ENCODE measurements around the gene ATP8B3. TPM values are rescaled to one million over a fixed set of nuclear protein-coding genes. Genes with fewer than 3 reads are reported as not detected.

ATP8B3 gene
- total and polyA plus RNA-seq, 9 of the 15 experiments (the other 6 are each of a cell fraction or from before 2014, with no cell fraction given) = 1.2 to 12.3 (median 3.8) TPM

- TF ChIP-seq, protein P1, sequence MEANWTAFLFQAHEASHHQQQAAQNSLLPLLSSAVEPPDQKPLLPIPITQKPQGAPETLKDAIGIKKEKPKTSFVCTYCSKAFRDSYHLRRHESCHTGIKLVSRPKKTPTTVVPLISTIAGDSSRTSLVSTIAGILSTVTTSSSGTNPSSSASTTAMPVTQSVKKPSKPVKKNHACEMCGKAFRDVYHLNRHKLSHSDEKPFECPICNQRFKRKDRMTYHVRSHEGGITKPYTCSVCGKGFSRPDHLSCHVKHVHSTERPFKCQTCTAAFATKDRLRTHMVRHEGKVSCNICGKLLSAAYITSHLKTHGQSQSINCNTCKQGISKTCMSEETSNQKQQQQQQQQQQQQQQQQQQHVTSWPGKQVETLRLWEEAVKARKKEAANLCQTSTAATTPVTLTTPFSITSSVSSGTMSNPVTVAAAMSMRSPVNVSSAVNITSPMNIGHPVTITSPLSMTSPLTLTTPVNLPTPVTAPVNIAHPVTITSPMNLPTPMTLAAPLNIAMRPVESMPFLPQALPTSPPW (CRISPR knock-in tag; IDR thresholded peaks at IDR 0.05) = peak; percentile 29; the same call in 1 of the 2 replicates
- TF ChIP-seq CCNT2 (IDR thresholded peaks at IDR 0.05; ENCODE audit: borderline replicate concordance, extremely low read depth, insufficient read length, low read depth, low read length) (peak; percentile 42), KLF6 (CRISPR knock-in tag; IDR thresholded peaks at IDR 0.05; ENCODE audit: borderline replicate concordance) (no peak)
Observed at GRCh38 chr19:1774989-1775772, 36.9 kb downstream of the ATP8B3 start (continued).

- H3K4me3 ChIP-seq = no peak overlapping the region
- POLR2A ChIA-PET = interaction anchor here (0.7 kb wide), 1 partner anchor 71 kb away, joined by 5 read pairs; no protein-coding TSS in a partner anchor
- no TSS peak for BruUV-seq (replicated peaks)
- no peaks in the 10 kb centered on the region for H4K20me1 ChIP-seq (replicated peaks; ENCODE audit: control insufficient read depth, insufficient read depth, low read length)
- H3K4me1 ChIP-seq (replicated peaks in 1 of 2; ENCODE audit: control insufficient read depth in 2 of 2, insufficient read depth in 2 of 2, low read length in 2 of 2) = peaks cover 0 to 29% of the 10 kb centered on the region in 2 experiments; a peak in 3 of 5 replicates
- H3K9ac ChIP-seq (ENCODE audit: insufficient read depth in 1 of 2, low read depth in 2 of 2, low read length in 2 of 2) = no peak overlapping the region
- 3% methylated on average over 8 of the region's 8 CpGs for WGBS (ENCODE audit: insufficient coverage, low coverage, missing lambda C conversion rate)
- no peaks in the 10 kb centered on the region for H3K79me2 ChIP-seq (ENCODE audit: control insufficient read depth, insufficient read depth, low read length)
- DNase-seq (ENCODE audit: extremely low read depth in 1 of 4, low spot score in 3 of 4) (peak in 1 of 4 experiments; percentile 43), ATAC-seq (no peak), FAIRE-seq (peak; percentile 81)
- in situ Hi-C loops (cut with MboI) = no loop called here
- CTCF ChIA-PET (ENCODE audit: low intra/inter-chr PET ratio) = interaction anchor here (1.0 to 1.4 kb wide), 2 partner anchors 23 to 101 kb away, joined by 3 to 4 read pairs; no protein-coding TSS in a partner anchor
- H3K4me2 ChIP-seq (ENCODE audit: insufficient read depth, low read length) = no peak overlapping the region
- H2AFZ ChIP-seq (ENCODE audit: low read depth, low read length) = no peak overlapping the region
- no peaks in the 10 kb centered on the region for H3K36me3 ChIP-seq (ENCODE audit: control insufficient read depth, insufficient read depth, low read length)
- H3K27ac ChIP-seq (ENCODE audit: extremely low read depth, low read depth, low read length) = no peak overlapping the region
- H3K27me3 ChIP-seq (ENCODE audit: control insufficient read depth in 2 of 2, insufficient read depth in 2 of 2, low read length in 2 of 2) = peaks cover 0 to 19% of the 10 kb centered on the region in 2 experiments; a peak in 2 of 5 replicates
- peaks cover 11% of the 10 kb centered on the region for H3K9me3 ChIP-seq (replicated peaks; ENCODE audit: control insufficient read depth, insufficient read depth, low read depth, low read length)
- intact Hi-C loops (cut with micrococcal nuclease) = no loop called here
- H3K9me1 ChIP-seq (ENCODE audit: control insufficient read depth, insufficient read depth, low read length) = no peaks in the 10 kb centered on the region
- no peak for TF ChIP-seq UBTF (IDR thresholded peaks at IDR 0.05; ENCODE audit: borderline replicate concordance in 1 of 2, low read depth in 2 of 2, low read length in 2 of 2)
- no peak for TF ChIP-seq HNRNPL (IDR thresholded peaks at IDR 0.05; ENCODE audit: low read depth, low read length)
- TF ChIP-seq ZNF589 (CRISPR knock-in tag; IDR thresholded peaks at IDR 0.05; ENCODE audit: low read depth) = no peak
- no peak for TF ChIP-seq ASH1L (IDR thresholded peaks at IDR 0.05; ENCODE audit: borderline replicate concordance, low read depth, partially characterized antibody)
- no peak for TF ChIP-seq YBX1 (IDR thresholded peaks at IDR 0.05)
- TF ChIP-seq RB1 (IDR thresholded peaks at IDR 0.05; ENCODE audit: low read depth) = no peak
- TF ChIP-seq CCNT2 (IDR thresholded peaks at IDR 0.05; ENCODE audit: borderline replicate concordance, extremely low read depth, insufficient read length, low read depth, low read length) = no peak
- no peak for TF ChIP-seq CEBPZ (IDR thresholded peaks at IDR 0.05; ENCODE audit: borderline replicate concordance, low read depth, low read length)
- no peak for TF ChIP-seq RUNX1 (IDR thresholded peaks at IDR 0.05; ENCODE audit: low read depth)
Observed at GRCh38 chr19:1773184-1773583, 38.9 kb downstream of the ATP8B3 start.
